Measurements from ENCODE around the gene GPT2. TPM values are rescaled to one million over a fixed set of nuclear protein-coding genes. Genes with fewer than 3 reads are reported as not detected.
A peak's percentile ranks its signal among the peaks of the same experiment; 100 is the strongest.

Gene GPT2
- total RNA-seq, 1 donor from 2014 or later: 22.3 TPM

DNA sequence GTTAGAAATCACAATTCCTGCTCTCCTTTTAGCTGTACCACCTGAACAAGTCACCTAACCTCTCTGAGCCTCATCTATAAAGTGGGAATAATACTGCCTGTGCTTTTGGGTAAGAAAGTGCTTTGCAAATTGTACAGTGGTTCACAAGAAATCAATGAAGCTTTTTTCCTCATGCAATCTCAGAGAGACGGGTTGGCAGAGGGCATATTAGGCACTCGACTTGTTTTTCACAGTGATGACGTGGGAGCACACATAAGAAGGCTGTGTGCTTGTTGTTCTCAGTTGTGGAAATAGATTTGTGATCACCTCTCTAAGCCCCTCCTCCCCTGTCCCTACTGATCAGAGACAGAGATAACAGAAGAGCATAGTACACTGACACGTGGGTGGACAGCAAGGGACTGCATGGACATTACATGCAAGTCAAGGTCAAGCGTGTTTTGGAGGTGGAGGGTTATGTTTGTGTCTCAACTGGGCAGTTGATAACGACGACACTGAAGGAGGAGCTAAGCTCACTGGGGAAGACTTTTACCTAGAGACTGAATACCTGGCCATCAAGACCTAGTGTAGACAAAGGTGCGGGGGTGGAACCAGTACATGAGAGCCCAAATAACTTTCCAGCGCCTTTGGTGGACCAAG, 1.7 kb upstream of the GPT2 start:
- DNase-seq (ENCODE audit: low spot score): no peak
- Mint-ChIP-seq H3K36me3 (ENCODE audit: low read depth) (peaks cover 1% of the 10 kb centered on the region), H3K4me3 (peak overlapping the region; percentile 87), H3K4me1 (ENCODE audit: low read depth) (peaks cover 17% of the 10 kb centered on the region), H3K27me3 (ENCODE audit: insufficient read depth) (peaks cover 12% of the 10 kb centered on the region), H3K9me3 (no peaks in the 10 kb centered on the region), H3K27ac (no peak overlapping the region)
- intact Hi-C loops (cut with micrococcal nuclease): loop anchor here (5.0 kb wide), 1 partner anchor 95 kb away; no protein-coding TSS in a partner anchor

DNA sequence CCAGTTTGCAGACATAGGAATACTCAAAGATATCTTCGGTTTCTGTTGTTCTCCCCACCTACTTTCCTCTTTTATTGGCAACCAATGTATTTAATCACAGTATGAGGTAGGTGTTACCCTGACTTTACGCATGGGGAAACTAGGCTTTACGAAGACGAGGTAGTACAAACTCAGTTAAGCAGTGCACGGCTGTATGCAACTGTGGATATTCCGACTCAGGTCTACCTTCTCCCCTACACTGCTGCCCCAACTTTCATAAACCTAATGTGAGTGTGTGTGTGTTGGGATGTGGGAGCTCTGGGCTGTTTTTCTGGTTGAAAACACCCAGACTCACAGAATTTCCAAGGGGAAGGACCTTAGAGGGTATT, 1.2 kb upstream of the GPT2 start:
- H3K27me3 Mint-ChIP-seq (ENCODE audit: insufficient read depth): peaks cover 12% of the 10 kb centered on the region
- peaks cover 17% of the 10 kb centered on the region for H3K4me1 Mint-ChIP-seq (ENCODE audit: low read depth)
- no peak for DNase-seq (ENCODE audit: low spot score)
- H3K9me3 Mint-ChIP-seq: no peaks in the 10 kb centered on the region
- peaks cover 1% of the 10 kb centered on the region for H3K36me3 Mint-ChIP-seq (ENCODE audit: low read depth)
- peak overlapping the region; percentile 87 for H3K4me3 Mint-ChIP-seq
- intact Hi-C loops (cut with micrococcal nuclease): loop anchor here (5.0 kb wide), 1 partner anchor 96 kb away; no protein-coding TSS in a partner anchor
- H3K27ac Mint-ChIP-seq: no peak overlapping the region

DNA sequence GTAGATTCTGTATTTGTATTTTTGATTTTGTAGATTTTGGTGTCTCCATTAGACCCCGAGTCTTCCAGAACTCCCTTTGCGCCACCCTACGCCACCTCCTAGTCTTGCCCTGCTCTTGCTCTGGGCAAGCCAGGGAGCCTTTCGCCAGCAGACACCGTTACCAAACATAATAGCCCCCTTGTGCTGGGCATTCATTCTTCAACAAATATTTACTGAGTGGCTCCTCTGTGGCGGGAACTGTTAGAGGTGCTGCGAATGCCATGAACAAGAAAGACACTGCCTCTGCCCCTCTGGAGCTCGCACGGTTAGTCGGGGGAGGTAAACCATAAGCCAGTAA, 841 bp upstream of the GPT2 start:
- Mint-ChIP-seq H3K4me1 (ENCODE audit: low read depth) (peaks cover 17% of the 10 kb centered on the region), H3K4me3 (peak overlapping the region; percentile 87), H3K27ac (peak overlapping the region; percentile 76), H3K27me3 (ENCODE audit: insufficient read depth) (peaks cover 12% of the 10 kb centered on the region), H3K36me3 (ENCODE audit: low read depth) (peaks cover 1% of the 10 kb centered on the region), H3K9me3 (no peaks in the 10 kb centered on the region)
- DNase-seq (ENCODE audit: low spot score): no peak
- intact Hi-C loops (cut with micrococcal nuclease): loop anchor here (5.0 kb wide), 1 partner anchor 96 kb away; no protein-coding TSS in a partner anchor

DNA sequence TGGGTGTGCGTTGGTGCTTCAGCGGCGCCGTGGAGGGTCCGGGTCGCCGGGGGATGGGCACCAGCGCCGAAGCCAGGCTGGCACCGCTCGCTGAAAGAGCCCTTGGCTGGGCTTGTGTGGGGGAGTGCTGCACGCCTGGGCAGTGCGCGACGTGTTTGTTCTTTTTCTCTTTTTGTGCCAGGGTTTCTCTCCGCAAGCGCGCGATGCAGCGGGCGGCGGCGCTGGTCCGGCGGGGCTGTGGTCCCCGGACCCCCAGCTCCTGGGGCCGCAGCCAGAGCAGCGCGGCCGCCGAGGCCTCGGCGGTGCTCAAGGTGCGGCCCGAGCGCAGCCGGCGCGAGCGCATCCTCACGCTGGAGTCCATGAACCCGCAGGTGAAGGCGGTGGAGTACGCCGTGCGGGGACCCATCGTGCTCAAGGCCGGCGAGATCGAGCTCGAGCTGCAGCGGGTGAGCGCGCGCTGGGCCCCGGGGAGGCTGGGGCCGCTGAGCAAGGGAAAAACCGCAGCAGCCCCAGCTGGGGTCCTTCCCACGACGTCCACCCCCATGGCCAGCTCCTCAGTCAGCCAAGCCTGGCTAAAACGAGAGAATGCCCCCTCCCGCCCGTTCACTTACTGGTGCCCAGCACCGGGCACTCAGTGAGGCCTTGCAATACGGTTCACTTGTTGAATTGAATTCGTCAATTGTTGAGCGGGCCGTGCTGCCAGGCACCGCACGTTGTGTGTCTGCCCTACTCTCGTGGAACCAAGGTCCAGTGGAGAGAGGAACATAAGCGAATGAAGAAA, 541 bp downstream of the GPT2 start:
- Mint-ChIP-seq H3K36me3 (ENCODE audit: low read depth) (peaks cover 1% of the 10 kb centered on the region), H3K9me3 (no peaks in the 10 kb centered on the region), H3K27ac (no peak overlapping the region), H3K27me3 (ENCODE audit: insufficient read depth) (peaks cover 12% of the 10 kb centered on the region), H3K4me1 (ENCODE audit: low read depth) (peaks cover 17% of the 10 kb centered on the region), H3K4me3 (peak overlapping the region; percentile 87)
- no peak for DNase-seq (ENCODE audit: low spot score)
- intact Hi-C loops (cut with micrococcal nuclease): loop anchor here (1.0 to 5.0 kb wide), 6 partner anchors 27 to 195 kb away; partner anchors contain the start of genes C16orf87, DNAJA2, ORC6 and VPS35

DNA sequence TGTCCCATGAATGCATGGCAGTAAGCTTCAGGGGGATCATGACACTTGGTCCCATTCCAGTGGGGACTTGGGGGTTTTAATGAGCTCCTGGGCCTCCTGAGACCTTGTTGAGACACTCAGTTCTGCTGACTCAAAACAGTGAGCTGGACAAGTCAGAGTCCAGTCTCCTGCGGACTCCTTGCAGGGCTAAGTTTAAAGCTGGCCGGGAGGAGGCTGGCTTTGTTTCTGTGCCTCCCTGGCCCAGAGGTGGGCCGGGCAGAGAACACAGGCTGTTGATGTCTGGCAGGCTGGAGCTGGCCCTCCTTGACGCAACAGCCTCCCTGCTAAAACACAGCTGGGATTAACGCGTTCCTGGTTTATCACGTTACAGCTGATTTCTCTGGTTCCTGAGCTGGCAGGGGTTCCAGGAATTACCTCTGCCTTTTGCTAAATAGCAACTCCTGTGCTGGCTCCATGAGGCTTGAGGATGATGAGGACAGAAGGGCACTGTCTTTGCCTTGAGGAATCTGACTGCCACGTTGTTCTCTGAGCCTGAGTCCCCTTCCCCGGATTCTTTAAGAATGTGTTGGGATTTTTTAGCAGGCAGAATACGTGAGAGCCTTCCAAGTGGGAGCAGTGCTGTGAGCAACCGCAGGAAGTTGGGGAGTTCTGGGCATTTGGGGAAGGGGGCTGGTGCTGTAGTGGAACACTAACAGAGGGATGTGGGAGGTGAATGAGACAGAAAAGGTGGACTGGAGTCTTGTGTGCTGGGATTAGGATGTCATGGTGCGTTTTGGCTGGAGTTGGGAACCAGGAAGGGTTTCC, 2.0 kb downstream of the GPT2 start:
- Mint-ChIP-seq H3K36me3 (ENCODE audit: low read depth) (peaks cover 1% of the 10 kb centered on the region), H3K4me1 (ENCODE audit: low read depth) (peaks cover 17% of the 10 kb centered on the region), H3K27ac (no peak overlapping the region), H3K27me3 (ENCODE audit: insufficient read depth) (peaks cover 6% of the 10 kb centered on the region), H3K4me3 (no peak overlapping the region), H3K9me3 (no peaks in the 10 kb centered on the region)
- intact Hi-C loops (cut with micrococcal nuclease): no loop called here
- no peak for DNase-seq (ENCODE audit: low spot score)

DNA sequence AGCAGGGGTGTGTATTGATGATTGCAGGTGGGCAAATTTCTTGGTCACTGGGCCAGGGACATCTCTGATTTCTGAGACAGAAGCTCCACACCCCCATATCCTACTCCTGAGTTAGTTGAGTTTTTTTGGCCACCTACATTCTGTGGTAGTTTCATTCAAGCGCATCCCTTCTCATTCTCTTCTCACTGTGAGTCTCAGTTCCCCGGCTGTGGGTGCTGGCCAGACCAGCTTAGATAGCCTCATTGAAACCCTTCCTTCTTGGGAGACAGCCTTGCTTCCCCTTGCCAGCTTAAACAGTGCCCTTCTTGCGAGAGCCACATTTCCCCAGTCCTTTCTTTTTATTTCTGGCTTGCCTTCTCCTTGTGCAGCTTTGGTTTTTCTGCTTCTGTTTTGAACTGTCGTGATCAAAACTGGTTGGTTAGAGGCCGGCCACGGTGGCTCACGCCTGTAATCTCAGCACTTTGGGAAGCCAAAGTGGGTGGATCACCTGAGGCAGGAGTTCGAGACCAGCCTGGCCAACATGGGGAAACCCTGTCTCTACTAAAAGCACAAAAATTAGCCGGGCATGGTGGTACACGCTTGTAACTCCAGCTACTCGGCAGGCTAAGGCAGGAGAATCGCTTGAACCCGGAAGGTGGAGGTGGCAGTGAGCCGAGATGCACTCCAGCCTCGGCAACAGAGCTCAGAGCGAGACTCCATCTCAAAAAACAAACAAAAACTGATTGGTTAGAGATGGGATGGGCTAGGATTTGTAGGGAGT, 2.8 kb downstream of the GPT2 start:
- Mint-ChIP-seq H3K27me3 (ENCODE audit: insufficient read depth) (peaks cover 6% of the 10 kb centered on the region), H3K4me1 (ENCODE audit: low read depth) (peaks cover 17% of the 10 kb centered on the region), H3K27ac (no peak overlapping the region), H3K9me3 (no peaks in the 10 kb centered on the region), H3K4me3 (no peak overlapping the region), H3K36me3 (ENCODE audit: low read depth) (peaks cover 1% of the 10 kb centered on the region)
- intact Hi-C loops (cut with micrococcal nuclease): no loop called here
- no peak for DNase-seq (ENCODE audit: low spot score)

DNA sequence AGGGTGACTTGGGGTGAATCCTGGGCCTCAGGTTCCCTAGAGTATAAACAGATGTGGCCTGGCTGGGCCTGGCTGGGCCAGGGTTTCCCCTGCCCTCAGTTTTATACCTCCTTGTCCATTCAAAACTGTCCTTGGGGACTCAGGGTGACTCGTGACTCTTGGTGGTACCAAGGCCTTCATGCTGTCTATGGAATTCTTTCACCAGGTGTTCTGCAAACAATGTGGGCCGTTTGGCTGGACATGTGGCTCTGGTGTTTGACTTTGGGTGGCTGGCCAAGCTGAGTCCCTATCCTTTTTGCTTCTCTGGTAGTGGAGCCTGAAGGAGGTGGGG, 3.3 kb downstream of the GPT2 start:
- H3K27me3 Mint-ChIP-seq (ENCODE audit: insufficient read depth): peaks cover 1% of the 10 kb centered on the region
- intact Hi-C loops (cut with micrococcal nuclease): no loop called here

DNA sequence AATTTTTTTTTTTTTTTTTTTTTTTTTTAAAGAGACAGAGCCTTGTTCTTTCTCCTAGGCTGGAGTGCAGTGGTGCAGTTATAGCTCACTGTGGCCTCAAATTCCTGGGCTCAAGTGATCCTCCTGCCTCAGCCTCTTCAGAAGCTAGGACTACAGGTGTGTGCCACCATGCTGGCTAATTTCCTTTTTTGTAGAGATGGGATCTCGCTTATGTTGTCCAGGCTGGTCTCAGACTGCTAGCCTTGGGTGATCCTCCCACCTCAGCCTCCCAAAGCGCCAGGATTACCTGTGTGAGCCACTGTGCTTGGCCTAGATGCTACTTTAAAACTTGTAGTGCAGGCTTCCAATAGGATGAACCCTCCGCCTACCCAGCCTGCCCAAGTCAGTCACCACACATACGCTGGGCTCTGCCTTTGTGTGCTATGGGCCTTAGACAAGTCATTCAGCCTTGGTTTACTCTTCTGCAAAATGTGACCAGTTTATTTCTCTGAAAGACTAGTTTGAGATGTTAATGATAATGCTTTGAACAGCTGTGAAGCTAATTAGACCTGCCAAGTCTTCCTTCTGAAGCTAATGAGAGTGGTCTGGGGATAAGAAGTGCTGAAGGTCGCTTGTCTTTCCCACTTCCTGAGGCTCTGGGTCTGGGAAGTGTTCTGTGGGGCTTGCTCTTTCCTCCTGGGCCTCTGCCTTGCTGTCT, 5.2 kb downstream of the GPT2 start:
- intact Hi-C loops (cut with micrococcal nuclease): no loop called here
- Mint-ChIP-seq H3K27ac (no peak overlapping the region), H3K4me1 (ENCODE audit: low read depth) (peaks cover 10% of the 10 kb centered on the region), H3K4me3 (no peak overlapping the region), H3K27me3 (ENCODE audit: insufficient read depth) (no peaks in the 10 kb centered on the region), H3K9me3 (no peaks in the 10 kb centered on the region), H3K36me3 (ENCODE audit: low read depth) (peaks cover 1% of the 10 kb centered on the region)
- no peak for DNase-seq (ENCODE audit: low spot score)

More for the DNA sequence above, 3.3 kb downstream of the GPT2 start:
- no peak for DNase-seq (ENCODE audit: low spot score)
- H3K27ac Mint-ChIP-seq: no peak overlapping the region
- H3K9me3 Mint-ChIP-seq: no peaks in the 10 kb centered on the region
- H3K4me3 Mint-ChIP-seq: no peak overlapping the region
- peaks cover 1% of the 10 kb centered on the region for H3K36me3 Mint-ChIP-seq (ENCODE audit: low read depth)
- H3K4me1 Mint-ChIP-seq (ENCODE audit: low read depth): peaks cover 17% of the 10 kb centered on the region

DNA sequence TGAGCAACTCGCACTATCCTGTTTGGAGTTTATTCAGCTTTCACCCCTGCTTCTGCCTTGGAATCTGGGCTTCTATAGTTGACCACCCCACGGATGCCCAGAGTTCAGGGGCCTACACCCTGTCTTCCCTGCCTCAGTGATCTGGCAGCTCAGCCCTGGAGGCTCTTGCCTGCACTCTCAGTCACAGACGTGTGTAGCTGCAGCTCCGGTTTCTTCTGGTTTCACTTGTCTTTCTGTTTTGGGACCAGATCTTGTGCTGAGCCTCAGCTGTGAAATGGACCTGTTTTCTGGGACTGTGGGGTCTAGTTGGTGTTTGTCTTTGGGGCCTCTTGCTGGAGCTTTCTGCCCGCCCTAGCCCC, 5.8 kb downstream of the GPT2 start:
- intact Hi-C loops (cut with micrococcal nuclease): no loop called here
- no peak overlapping the region for H3K27ac Mint-ChIP-seq
- H3K27me3 Mint-ChIP-seq (ENCODE audit: insufficient read depth): no peaks in the 10 kb centered on the region
- no peak for DNase-seq (ENCODE audit: low spot score)
- peaks cover 1% of the 10 kb centered on the region for H3K36me3 Mint-ChIP-seq (ENCODE audit: low read depth)
- no peak overlapping the region for H3K4me3 Mint-ChIP-seq
- no peaks in the 10 kb centered on the region for H3K9me3 Mint-ChIP-seq
- H3K4me1 Mint-ChIP-seq (ENCODE audit: low read depth): peaks cover 9% of the 10 kb centered on the region

DNA sequence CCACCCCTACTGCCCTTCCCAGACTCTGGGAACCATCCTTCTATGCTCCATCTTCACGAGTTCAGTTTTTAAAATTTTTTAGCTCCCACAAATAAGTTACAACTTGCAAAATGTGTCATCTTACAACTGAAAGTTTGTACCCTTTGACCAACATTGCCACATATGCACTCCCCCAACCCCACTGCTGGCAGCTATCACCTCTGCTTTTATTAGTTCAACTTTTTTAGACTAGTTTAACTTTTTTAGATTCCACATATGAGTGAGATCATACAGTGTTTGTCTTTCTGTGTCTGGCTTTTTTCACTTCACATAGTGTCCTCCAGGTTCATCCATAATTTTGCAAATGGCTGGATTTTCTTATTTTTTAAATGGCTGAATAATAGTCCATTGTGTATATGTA, 7.7 kb downstream of the GPT2 start:
- Mint-ChIP-seq H3K27ac (no peak overlapping the region), H3K36me3 (ENCODE audit: low read depth) (no peaks in the 10 kb centered on the region), H3K4me1 (ENCODE audit: low read depth) (no peaks in the 10 kb centered on the region), H3K27me3 (ENCODE audit: insufficient read depth) (no peaks in the 10 kb centered on the region), H3K4me3 (no peak overlapping the region), H3K9me3 (no peaks in the 10 kb centered on the region)
- no peak for DNase-seq (ENCODE audit: low spot score)
- intact Hi-C loops (cut with micrococcal nuclease): no loop called here

DNA sequence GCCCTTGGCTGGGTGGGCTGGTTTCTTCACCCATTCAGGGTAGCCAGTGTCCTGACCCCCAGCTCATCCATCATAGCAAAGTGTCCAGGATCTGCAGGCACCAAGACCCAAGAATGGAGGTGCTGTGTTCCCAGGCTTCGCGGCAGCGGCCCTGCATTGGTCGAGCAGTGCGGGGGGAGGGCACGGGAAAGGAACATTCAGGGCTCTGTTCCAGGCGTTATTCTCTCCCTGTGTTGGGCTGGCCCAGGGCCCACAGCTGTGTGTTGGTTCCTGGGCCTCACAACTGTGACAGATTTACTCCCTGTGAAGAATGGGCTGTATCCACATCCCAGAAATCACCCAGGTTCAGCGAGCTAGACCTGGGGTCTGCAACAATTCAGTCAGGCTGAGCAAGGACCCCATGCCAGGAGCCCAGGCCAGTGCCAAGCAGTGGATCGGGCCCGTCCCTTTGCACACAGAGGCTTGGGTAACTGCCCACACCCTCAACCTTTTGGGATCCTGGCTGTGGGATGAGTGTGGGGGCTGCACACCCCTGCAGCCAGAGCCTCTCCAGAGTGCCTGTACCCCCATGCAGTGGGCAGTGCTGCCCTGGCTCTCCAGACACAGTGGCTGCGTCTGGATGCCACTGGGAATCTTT, 10.0 kb downstream of the GPT2 start:
- Mint-ChIP-seq H3K27me3 (ENCODE audit: insufficient read depth) (no peaks in the 10 kb centered on the region), H3K4me3 (no peak overlapping the region), H3K27ac (no peak overlapping the region), H3K4me1 (ENCODE audit: low read depth) (no peaks in the 10 kb centered on the region), H3K36me3 (ENCODE audit: low read depth) (no peaks in the 10 kb centered on the region), H3K9me3 (no peaks in the 10 kb centered on the region)
- intact Hi-C loops (cut with micrococcal nuclease): no loop called here
- no peak for DNase-seq (ENCODE audit: low spot score)
